Fibroblast of upper back skin (primary cell): ENCODE data around the gene ANKRD7.
"Not testable (repeated sequence)": the region's sequence is repeated elsewhere in the genome, so short reads cannot be mapped to it uniquely, and the experiment has no call there.

ENCODE experiments used
- DNase-seq: peaks from one replicate; pipeline ENCODE4 v3.0.0-alpha.2; 2013

Gene ANKRD7

DNA sequence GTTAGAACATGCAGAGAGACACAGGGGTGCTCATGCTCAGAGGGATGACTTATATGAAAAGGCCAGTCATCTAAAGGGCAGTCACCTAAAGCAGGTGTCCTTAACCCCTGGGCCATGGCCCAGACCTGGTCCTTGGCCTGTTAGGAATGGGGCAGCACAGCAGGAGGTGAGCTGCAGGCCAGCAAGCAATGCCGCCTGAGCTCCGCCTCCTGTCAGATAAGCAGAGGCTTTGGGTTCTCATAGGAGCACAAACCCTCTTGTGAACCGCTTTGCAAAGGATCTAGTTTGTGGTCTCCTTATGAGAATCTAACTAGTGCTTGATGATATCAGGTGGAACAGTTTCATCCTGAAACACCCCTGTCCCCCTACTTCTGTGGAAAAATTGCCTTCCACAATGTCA is 14.5 kb downstream of the ANKRD7 start:
- no peak for DNase-seq

DNA sequence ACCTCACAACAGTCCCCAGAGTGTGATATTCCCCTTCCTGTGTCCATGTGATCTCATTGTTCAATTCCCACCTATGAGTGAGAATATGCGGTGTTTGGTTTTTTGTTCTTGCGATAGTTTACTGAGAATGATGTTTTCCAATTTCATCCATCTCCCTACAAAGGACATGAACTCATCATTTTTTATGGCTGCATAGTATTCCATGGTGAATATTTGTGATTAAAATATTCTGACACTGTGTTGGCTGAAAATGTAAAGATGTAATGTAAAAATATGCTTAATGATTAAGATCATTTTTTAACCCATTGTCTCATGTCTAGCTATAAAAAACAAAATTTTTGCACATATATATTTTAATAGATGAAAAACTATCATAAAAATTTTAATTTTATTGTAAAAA is 15.8 kb downstream of the ANKRD7 start:
- DNase-seq, result not testable (repeated sequence)

DNA sequence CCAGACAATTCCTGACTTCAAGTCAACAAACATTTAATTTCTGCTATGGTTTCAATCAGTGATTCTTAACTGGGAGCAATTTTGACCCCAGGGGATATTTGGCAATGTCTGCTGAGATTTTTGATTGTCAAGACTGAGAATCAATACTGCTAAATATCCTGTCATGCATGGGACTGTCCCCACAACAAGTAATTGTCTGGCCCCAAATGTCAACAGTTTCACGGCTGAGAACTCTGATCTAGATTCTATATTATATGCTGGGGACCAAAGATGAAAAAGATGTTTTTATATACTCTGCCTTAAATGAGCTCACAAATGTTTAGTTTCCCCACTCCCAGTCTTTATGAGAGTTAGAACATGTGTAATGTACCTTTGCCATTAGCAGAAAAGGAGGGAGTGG is 19.2 kb downstream of the ANKRD7 start:
- no peak for DNase-seq

DNA sequence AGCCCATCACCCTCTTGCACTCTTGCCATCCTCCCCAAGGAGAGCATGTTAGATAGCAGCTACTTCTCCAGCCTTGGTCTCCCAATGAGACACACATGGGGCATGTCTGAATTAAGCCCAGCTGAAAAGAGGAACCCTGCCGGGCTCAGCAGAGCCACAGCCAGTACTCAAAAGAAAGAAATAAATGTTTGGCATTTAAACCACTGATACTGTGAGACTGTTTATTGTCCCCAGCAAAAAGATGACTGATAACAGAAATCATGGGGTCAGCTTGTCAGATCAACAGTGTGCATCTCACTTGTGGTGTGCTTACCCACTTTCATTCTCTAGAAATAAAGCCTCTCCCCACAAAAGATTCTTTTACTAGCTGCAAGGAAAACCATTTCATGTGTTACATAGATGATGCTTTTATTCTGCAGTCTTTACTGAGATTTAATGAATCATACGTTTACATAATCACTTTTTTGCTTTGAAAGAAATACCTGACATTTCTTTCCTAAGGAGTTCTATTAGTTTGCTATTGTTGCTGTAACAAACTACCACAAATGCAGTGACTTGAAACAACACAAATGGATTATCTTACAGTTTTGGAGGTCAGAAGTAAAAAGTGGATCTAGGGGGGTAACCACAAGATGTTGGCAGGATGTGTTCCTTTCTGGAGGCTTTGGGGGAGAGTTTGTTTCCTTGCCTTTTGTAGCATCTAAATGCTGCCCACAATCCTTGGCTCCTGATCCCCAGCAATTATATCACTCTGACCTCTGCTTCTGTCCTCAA is 20.9 kb downstream of the ANKRD7 start:
- no peak for DNase-seq

DNA sequence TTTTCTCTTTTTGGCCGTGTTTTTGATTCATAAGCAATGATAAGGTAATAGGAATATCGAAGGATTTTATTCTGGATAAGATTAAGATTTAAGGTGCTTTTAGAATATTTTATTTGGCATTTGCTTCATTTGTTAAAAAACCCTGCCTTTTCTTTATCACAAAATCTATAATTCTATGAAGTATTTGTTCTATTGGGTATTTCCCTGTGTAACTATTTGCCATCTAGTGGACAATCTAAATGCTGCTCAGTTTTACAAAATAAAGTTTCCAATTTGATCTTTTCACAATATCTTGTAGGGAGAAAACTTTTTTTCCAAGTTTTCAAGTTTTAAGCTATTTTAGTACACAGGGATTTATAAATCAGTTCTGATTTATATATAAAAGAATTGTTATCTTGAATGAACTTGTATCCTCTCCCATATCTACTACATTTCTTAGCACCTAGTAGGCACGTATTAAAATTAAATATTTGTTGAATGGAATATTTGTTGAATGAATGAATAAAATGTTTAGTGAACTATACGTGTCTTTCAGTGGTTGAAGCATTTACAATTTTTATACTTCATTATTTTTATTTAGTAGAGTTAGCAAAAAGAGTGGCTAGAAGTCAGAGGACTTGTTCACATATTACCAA is 26.5 kb downstream of the ANKRD7 start:
- no peak for DNase-seq

DNA sequence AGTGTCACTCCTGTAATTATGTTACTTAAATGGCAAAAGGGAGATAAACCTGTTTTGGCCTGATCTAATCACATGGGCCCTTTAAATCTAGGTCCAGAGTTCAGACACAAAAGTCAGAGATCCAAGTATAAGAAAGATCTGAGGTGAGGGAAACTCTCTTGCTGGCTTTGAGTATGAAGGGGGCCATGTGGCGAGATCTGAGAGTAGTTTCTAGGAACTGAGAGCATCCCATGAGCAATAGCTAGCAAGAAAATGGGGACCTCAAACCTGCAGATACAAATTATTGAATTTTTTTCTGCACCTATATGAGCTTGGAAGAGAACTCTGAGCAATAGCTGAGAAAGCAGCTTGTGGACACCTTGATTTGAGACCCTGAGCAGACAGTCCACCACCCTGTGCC is 27.6 kb downstream of the ANKRD7 start:
- no peak for DNase-seq

DNA sequence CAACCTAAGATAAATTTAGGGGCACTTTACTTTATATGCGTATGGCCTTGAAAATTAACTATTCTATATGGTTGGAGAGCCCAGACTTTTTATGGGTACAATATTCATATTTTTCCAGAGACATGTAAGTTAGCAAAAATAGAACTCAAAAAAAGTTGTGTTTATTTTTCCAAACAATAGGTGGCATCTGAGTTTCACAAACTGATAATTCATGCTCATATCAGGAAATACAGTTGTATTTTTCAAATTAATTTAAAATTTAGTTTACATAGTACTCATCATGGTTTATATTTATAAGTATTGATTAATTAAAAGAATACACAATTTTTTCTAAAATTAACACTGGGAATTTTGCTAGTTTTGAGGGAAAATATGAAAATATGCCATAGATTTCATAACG is 34.6 kb downstream of the ANKRD7 start:
- DNase-seq, result no peak

DNA sequence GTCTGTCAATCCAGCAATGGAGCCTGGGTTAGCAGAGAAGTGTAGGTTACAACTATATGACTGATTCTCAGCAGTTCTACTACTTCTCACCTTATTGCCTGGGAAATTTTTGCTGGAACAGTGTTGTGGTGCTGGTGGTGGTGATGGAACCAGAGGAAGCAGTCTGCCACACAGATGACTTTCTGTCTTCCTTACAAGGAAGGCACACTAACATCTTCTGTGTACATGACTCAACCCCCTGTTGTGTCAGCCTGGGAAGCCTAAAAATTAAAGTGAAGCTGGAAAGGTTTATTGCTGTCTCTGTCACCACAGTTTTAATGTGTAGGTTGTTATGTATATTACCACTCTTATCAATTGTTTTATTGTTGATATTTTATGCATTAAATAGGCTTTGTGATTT is 40.3 kb downstream of the ANKRD7 start:
- DNase-seq, result no peak

DNA sequence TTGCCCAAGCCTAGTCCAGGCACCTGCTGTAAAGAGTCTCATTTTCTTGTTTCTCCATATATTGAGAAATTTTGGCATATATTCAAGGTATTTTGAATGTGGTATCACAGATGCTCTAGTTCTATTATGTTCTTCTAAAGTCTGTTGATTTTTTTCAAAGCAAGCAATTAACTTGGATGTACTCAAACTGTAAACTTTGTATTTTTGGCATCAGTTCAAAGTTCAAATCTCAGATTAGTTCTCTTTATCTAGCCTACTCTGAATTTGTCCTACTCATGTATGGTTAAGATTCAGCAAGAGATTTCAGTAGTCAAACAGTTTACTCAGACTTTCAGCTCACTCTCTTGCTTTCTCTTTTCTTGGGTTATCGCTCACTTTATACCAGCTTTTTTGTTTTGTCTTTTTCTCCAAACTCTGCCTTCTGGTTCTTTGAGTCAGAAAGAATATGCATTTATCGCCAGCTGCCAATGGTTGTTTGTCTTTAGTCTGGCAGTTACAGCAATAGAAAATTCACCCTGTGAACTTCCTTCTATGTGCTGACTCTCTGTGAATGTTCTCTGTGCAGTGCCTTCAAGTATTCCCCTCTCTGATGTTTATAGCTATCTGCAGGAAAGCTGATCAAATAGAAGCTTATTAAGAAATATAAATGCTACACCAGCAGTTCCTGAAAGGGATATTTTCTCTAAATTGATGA is 56.0 kb downstream of the ANKRD7 start:
- DNase-seq, result no peak

DNA sequence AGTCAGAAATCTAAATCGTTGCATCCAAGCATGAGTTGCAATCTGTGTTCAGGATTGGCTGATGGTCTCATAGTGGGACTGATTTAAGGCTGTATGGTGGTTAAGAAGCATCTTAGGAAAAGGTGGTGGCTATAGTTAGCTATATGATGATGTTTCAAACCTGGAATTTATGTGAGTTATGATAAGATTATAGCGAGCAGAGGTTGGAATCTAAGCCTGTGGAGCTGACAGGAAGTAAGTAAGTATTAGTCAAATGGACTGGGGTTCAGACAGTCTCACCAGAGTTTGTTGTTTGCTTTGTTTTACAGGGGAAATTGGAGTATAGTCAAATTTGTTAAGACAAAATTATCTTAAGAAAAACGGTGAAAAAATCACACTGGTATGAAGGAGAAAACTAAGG is 56.7 kb downstream of the ANKRD7 start:
- DNase-seq, result no peak

DNA sequence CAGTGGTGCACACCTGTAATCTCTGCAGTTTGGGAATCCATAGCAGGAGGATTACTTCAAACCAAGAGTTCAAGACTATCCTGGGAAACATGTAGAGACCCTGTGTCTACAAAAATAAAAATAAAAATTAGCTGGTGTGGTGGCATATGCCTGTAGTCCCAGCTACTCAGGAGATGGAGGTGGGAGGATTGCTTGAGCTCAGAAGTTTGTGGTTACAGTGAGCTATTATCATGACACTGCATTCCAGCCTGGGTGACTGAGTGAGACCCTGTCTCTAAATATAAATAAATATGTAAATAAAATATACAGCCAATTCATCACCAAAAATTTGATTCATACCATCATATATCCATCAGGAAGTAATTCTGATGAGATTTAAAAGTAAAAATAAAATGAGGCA is 60.9 kb downstream of the ANKRD7 start:
- no peak for DNase-seq

DNA sequence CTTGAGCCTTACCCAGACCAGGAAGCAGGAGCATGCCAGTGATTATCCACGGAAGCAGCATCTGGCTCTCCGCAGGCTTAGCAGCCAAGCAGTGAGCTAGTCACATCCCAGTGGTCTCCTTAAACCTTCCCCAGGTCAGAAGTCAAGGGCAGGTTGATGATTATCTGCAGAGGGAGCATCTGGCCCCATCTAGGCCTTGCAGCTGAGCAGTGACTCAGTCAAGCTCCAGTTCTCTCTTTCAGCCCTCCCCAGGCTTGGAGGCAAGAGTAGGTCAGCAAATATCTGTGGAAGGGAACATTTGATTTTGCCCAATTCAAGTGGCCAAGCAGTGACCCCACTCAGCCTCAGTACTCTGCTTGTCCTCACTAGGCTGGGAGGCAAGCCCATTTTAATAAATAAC is 61.6 kb downstream of the ANKRD7 start:
- no peak for DNase-seq

DNA sequence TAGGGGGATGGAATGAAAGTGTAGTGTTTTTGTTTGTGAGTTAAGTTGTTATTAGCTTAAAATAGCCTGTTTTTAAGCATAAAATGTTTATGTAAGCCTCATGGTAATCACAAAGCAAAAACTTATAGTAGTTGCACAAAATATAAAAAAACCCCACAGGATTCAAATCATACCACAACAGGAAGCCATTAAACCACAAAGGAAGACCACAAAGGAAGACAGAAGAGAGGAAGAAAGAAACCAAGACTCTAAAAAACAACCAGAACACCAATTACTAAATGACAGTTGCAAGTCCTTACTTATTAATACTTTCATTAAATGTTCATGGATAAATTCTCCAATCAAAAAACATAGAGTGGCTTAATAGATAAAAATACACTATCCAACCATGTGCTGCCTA is 63.6 kb downstream of the ANKRD7 start:
- DNase-seq, result no peak

DNA sequence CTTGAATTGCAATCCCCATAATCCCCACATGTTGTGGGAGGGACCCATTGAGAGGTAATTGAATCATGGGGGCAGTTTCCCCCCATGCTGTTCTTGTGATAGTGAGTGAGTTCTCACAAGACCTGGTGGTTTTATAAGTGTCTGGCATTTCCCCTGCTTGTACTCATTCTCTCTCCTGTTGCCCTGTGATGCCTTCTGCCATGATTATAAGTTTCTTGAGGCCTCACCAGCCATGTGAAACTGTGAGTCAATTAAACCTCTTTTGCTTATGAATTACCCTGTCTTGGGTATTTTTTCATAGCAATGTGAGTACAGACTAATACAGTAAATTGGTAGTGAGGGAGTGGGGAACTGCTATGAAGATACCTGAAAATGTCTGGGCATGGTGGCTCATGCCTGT is 65.0 kb downstream of the ANKRD7 start:
- DNase-seq, result no peak
